GM19467 (cell line): ENCODE results near the gene COMTD1.
"Not testable (repeated sequence)": the region's sequence is repeated elsewhere in the genome, so short reads cannot be mapped to it uniquely, and the experiment has no call there.

Experiments
- ATAC-seq: cut with Tn5 transposase; IDR thresholded peaks from one replicate; pipeline ENCODE4 v1.9.1; 2021; ENCODE audit warnings: mild to moderate bottlenecking, moderate library complexity; ENCODE audit not compliant: unreplicated experiment

Gene COMTD1

GRCh38 chr10:75226095-75226494 is 9.7 kb downstream of the COMTD1 start:
- ATAC-seq, result no peak

- ATAC-seq, result no peak
Measured at GRCh38 chr10:75223507-75223906, 12.2 kb downstream of the COMTD1 start.

- ATAC-seq, result not testable (repeated sequence)
Measured at GRCh38 chr10:75221492-75221891, 14.3 kb downstream of the COMTD1 start.

- no peak for ATAC-seq
Measured at GRCh38 chr10:75220274-75220673, 15.5 kb downstream of the COMTD1 start.

GRCh38 chr10:75212343-75212742 is 23.4 kb downstream of the COMTD1 start:
- no peak for ATAC-seq

GRCh38 chr10:75211007-75211691 is 24.6 kb downstream of the COMTD1 start:
- ATAC-seq, result no peak

GRCh38 chr10:75210282-75211006 is 25.3 kb downstream of the COMTD1 start, which contains the start of gene VDAC2:
TSS of gene VDAC2 (plus strand) at chr10:75210796. CDS start at chr10:75211159, 363 bp downstream.
- peak; percentile 71 for ATAC-seq

GRCh38 chr10:75209921-75210281 is 25.9 kb downstream of the COMTD1 start:
- ATAC-seq, result peak; percentile 41

GRCh38 chr10:75209086-75209920 is 26.5 kb downstream of the COMTD1 start:
- ATAC-seq, result no peak

- ATAC-seq, result no peak
Measured at GRCh38 chr10:75208181-75208580, 27.6 kb downstream of the COMTD1 start.

GRCh38 chr10:75207857-75208144 is 28.0 kb downstream of the COMTD1 start:
- no peak for ATAC-seq

GRCh38 chr10:75207079-75207856 is 28.5 kb downstream of the COMTD1 start:
- no peak for ATAC-seq

GRCh38 chr10:75206638-75207037 is 29.1 kb downstream of the COMTD1 start:
- ATAC-seq, result not testable (repeated sequence)

- no peak for ATAC-seq
Measured at GRCh38 chr10:75205908-75206307, 29.8 kb downstream of the COMTD1 start.

- no peak for ATAC-seq
Measured at GRCh38 chr10:75203724-75204123, 32.0 kb downstream of the COMTD1 start.

- not testable (repeated sequence) for ATAC-seq
Measured at GRCh38 chr10:75203046-75203620, 32.6 kb downstream of the COMTD1 start.

- ATAC-seq, result no peak
Measured at GRCh38 chr10:75202321-75203045, 33.3 kb downstream of the COMTD1 start.

GRCh38 chr10:75201793-75202307 is 33.9 kb downstream of the COMTD1 start:
- no peak for ATAC-seq

- ATAC-seq, result not testable (repeated sequence)
Measured at GRCh38 chr10:75199949-75200348, 35.8 kb downstream of the COMTD1 start.

- ATAC-seq, result no peak
Measured at GRCh38 chr10:75197906-75198305, 37.9 kb downstream of the COMTD1 start.
